ENCODE data around the gene DNAJC4.

DNAJC4 gene

DNA sequence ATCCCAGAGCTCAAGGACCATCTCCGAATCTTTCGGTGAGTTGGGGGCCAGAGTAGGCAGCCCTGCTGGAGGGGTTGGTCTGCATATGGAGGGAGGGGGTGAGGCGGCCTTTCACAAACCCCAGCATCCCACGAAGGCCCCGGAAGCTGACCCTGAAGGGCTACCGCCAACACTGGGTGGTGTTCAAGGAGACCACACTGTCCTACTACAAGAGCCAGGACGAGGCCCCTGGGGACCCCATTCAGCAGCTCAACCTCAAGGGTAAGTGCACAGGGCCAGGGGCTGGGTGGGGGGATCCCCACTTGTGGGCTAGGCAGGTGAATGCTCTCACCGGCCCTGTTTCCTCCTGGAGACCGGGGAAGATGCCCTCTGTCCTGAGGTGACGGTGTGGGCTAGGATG, 10.6 kb upstream of the DNAJC4 start:
- Mint-ChIP-seq H3K4me3 (no peak overlapping the region), H3K9me3 (no peaks in the 10 kb centered on the region), H3K4me1 (ENCODE audit: low read depth) (peaks cover 8% of the 10 kb centered on the region), H3K27ac (no peak overlapping the region), H3K36me3 (ENCODE audit: low read depth) (peaks cover 18% of the 10 kb centered on the region), H3K27me3 (ENCODE audit: low read depth) (no peaks in the 10 kb centered on the region)

DNA sequence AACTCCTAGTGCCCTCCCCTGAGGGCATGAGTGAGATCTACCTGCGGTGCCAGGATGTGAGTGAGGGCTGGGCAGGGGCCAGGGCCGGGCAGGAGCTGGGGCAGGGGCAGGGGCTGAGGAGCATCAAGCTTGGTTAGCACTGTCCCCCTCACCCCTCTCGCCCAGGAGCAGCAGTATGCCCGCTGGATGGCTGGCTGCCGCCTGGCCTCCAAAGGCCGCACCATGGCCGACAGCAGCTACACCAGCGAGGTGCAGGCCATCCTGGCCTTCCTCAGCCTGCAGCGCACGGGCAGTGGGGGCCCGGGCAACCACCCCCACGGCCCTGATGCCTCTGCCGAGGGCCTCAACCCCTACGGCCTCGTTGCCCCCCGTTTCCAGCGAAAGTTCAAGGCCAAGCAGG, 10.1 kb upstream of the DNAJC4 start:
- Mint-ChIP-seq H3K9me3 (no peaks in the 10 kb centered on the region), H3K27ac (no peak overlapping the region), H3K4me1 (ENCODE audit: low read depth) (peaks cover 9% of the 10 kb centered on the region), H3K36me3 (ENCODE audit: low read depth) (peaks cover 12% of the 10 kb centered on the region), H3K4me3 (no peak overlapping the region), H3K27me3 (ENCODE audit: low read depth) (no peaks in the 10 kb centered on the region)

DNA sequence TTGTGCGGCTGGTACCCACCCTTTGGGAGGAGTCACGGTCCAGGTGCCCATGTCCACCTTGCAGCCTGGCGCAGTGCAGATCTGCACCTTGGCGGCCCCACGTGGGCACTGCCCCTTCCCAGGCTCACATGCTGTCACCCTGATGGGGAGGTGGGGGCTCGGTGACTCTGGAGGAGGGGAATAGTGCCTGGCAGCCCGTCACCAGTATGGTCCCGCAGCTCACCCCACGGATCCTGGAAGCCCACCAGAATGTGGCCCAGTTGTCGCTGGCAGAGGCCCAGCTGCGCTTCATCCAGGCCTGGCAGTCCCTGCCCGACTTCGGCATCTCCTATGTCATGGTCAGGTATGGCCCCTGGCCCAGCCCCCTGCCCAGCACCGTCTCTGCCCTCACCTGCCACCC, 9.6 kb upstream of the DNAJC4 start:
- Mint-ChIP-seq H3K36me3 (ENCODE audit: low read depth) (peaks cover 12% of the 10 kb centered on the region), H3K4me1 (ENCODE audit: low read depth) (peaks cover 10% of the 10 kb centered on the region), H3K27ac (no peak overlapping the region), H3K27me3 (ENCODE audit: low read depth) (no peaks in the 10 kb centered on the region), H3K9me3 (no peaks in the 10 kb centered on the region), H3K4me3 (no peak overlapping the region)

DNA sequence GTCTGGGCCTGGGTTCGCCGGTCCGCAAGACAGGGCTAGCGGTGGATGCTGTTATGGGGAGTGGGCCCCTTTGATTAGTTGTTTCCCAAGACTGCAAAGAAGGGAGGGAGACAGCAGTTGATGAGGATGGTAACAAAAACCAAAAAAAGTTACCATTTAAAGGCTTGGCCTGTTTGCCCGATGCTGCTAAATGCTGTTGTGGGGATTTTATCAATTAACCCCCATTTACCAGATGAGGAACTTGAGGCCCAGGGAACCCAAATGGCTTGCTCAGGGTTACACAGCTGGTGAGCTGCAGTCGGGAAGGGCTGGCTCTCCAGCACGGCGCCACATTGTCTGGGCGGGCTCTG, 7.7 kb upstream of the DNAJC4 start:
- Mint-ChIP-seq H3K27me3 (ENCODE audit: low read depth) (no peaks in the 10 kb centered on the region), H3K27ac (no peak overlapping the region)

DNA sequence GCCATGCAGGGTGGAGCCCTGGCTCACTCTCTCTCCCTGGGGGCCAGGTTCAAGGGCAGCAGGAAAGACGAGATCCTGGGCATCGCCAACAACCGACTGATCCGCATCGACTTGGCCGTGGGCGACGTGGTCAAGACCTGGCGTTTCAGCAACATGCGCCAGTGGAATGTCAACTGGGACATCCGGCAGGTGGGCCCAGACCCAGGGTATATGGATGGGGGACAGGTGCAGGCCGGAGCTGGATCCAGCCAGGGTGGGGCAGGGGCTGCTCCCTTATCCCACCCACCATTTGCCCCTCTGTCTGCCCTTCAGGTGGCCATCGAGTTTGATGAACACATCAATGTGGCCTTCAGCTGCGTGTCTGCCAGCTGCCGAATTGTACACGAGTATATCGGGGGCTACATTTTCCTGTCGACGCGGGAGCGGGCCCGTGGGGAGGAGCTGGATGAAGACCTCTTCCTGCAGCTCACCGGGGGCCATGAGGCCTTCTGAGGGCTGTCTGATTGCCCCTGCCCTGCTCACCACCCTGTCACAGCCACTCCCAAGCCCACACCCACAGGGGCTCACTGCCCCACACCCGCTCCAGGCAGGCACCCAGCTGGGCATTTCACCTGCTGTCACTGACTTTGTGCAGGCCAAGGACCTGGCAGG, 7.2 kb upstream of the DNAJC4 start:
- no peaks in the 10 kb centered on the region for H3K9me3 Mint-ChIP-seq
- H3K4me3 Mint-ChIP-seq: no peak overlapping the region
- peaks cover 8% of the 10 kb centered on the region for H3K36me3 Mint-ChIP-seq (ENCODE audit: low read depth)
- H3K27me3 Mint-ChIP-seq (ENCODE audit: low read depth): no peaks in the 10 kb centered on the region
- peaks cover 17% of the 10 kb centered on the region for H3K4me1 Mint-ChIP-seq (ENCODE audit: low read depth)
- no peak overlapping the region for H3K27ac Mint-ChIP-seq

More for the DNA sequence above, 7.7 kb upstream of the DNAJC4 start:
- H3K9me3 Mint-ChIP-seq: no peaks in the 10 kb centered on the region
- no peak overlapping the region for H3K4me3 Mint-ChIP-seq
- H3K36me3 Mint-ChIP-seq (ENCODE audit: low read depth): peaks cover 8% of the 10 kb centered on the region
- peaks cover 15% of the 10 kb centered on the region for H3K4me1 Mint-ChIP-seq (ENCODE audit: low read depth)

DNA sequence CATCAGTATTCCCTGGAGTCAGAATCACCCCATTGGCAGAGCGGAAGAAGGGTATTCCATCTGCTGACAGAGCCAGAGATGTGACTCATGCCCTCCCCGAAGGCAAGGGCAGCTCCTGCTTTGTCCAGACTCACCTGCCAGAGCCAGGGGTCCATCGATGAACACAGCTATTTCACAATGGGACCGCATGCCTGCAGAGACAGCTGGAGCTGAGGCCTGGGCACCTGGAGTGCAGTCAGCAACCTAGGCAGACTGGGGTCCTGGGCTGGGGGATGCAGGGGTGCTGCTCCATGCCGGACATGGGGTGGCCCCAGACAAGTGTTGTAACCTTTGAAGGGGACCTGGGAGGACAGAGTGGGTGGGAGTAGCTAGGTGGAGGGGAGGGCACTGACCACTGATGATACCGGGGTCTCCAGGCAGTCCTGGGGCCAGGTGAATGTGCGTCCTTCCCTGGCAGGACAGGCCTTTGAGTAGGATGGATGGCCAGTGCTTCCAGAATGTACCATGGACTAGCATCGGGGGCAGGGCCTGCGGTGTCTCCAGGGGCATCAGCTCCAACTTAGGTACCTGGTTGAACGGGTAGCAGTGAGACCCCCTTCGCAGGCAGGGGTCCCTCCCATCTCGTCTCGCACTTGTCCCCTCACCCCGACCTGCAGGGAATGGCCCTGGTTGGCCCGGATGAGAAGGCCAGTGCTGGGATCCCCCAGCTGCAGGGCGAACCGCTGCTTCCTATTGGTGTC, 6.0 kb upstream of the DNAJC4 start:
- H3K36me3 Mint-ChIP-seq (ENCODE audit: low read depth): peaks cover 2% of the 10 kb centered on the region
- peaks cover 14% of the 10 kb centered on the region for H3K4me1 Mint-ChIP-seq (ENCODE audit: low read depth)
- no peaks in the 10 kb centered on the region for H3K9me3 Mint-ChIP-seq
- H3K27ac Mint-ChIP-seq: peak overlapping the region; percentile 79
- peak overlapping the region; percentile 88 for H3K4me3 Mint-ChIP-seq
- no peaks in the 10 kb centered on the region for H3K27me3 Mint-ChIP-seq (ENCODE audit: low read depth)

DNA sequence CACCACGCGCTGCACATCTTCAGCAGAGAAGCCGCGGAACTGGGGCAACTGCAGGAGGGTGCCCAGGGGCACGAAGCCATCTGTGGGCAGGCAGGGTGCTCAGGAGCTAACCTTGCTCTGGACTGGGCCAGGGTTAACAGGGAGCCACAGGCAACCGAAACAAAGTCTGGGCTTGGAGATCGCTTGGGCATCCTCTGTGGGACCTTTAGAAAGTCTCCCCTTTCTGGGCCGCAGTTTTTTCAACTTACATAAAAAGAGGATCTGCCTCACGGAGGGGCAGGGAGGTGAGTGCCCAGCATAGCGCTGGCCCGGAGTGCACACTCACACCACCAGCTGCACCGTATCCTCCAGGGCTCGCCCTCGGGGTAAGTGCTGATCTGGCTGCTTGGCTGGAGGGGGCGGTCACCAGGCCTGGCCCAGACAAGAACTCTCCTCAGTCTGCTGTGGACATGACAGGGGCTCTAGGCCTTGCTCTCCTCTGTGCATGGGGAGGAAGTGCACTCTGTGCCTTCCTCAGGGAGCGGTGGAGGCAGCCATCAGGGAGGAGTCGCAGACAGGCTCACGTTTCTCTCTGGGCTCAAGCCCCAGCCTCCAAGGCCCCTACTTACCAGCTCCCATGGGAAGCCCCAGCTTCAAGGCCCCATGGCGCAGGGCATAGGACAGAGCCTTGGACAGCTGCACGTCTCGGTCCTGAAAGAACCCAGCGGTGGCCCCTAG, 5.3 kb upstream of the DNAJC4 start:
- peaks cover under 1% of the 10 kb centered on the region for H3K36me3 Mint-ChIP-seq (ENCODE audit: low read depth)
- H3K9me3 Mint-ChIP-seq: no peaks in the 10 kb centered on the region
- no peaks in the 10 kb centered on the region for H3K27me3 Mint-ChIP-seq (ENCODE audit: low read depth)
- peak overlapping the region; percentile 79 for H3K27ac Mint-ChIP-seq
- peaks cover 20% of the 10 kb centered on the region for H3K4me1 Mint-ChIP-seq (ENCODE audit: low read depth)
- H3K4me3 Mint-ChIP-seq: peak overlapping the region; percentile 88

DNA sequence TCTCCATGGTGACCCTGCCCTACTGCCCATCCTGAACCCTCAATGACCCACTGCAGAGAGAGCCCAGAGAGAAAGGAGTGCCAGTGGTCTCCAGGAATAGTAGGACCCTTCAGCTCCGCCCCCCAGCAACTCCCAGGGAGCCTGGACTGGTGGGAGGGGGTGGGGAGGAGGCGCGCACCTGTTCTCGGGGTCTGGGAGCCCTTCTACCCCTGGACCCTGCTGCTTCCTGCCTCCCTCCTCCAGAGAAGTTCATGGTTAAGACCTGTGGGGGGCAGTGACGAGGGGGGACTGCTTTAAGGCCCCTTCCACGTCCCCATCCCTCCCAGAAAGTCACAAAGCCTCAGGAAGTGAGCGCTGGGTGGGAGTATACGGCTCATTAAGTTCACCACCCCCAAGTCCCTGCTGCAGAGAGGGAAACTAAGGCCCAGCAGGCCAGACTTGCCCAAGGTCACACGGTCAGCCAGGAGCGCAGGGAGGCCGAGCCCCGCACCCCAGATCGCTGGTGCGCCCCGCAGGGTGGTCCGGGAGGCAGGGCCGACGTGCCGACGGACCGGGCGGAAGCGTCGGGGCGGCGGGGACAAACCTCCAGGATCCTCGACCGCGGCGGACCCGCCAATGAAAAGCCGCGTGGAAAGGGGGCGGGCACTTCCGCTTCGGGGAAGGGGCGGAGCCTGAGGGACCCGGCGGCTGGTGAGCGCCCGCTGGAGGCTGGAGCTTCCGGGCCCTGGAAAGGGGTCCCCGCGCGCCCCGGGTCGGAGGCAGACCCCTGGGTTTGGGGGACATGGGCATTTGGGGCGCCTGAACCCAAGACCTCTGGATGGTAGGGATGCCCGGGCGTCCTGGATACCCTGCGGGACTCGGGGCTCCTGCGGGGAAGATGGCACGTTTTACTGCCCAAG, 4.5 kb upstream of the DNAJC4 start, which contains the start of the genes NUDT22 and TRPT1:
Gene NUDT22, plus strand, starts transcription at position 667 of the 899 bp plus-strand sequence. CDS start 379 bp downstream, outside the sequence.
Gene TRPT1, minus strand, starts transcription at position 579 of the 899 bp plus-strand sequence. Its CDS starts 326 bp downstream, at position 253.
- no peaks in the 10 kb centered on the region for H3K27me3 Mint-ChIP-seq (ENCODE audit: low read depth)
- peak within 1 kb of the TSS; percentile 86 for H3K27ac Mint-ChIP-seq
- H3K4me3 Mint-ChIP-seq: peak within 1 kb of the TSS; percentile 88
- no peaks in the 10 kb centered on the region for H3K36me3 Mint-ChIP-seq (ENCODE audit: low read depth)
- H3K9me3 Mint-ChIP-seq: no peaks in the 10 kb centered on the region
- peaks cover 21% of the 10 kb centered on the region for H3K4me1 Mint-ChIP-seq (ENCODE audit: low read depth)

DNA sequence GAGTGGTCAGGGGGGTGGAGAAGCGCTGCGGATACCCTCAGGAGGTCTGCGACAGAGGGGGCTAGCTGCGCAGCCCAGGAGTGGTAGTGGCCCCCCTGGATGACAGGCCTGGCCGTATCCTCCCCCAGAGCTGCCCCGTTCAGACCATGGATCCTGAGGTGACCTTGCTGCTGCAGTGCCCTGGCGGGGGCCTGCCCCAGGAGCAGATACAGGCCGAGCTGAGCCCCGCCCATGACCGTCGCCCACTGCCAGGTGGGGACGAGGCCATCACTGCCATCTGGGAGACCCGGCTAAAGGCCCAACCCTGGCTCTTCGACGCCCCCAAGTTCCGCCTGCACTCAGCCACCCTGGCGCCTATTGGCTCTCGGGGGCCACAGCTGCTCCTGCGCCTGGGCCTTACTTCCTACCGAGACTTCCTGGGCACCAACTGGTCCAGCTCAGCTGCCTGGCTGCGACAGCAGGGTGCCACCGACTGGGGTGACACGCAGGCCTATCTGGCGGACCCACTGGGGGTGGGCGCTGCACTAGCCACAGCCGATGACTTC, 3.8 kb upstream of the DNAJC4 start:
- Mint-ChIP-seq H3K4me3 (peak overlapping the region; percentile 88), H3K9me3 (no peaks in the 10 kb centered on the region), H3K36me3 (ENCODE audit: low read depth) (no peaks in the 10 kb centered on the region), H3K27me3 (ENCODE audit: low read depth) (no peaks in the 10 kb centered on the region), H3K27ac (peak overlapping the region; percentile 86), H3K4me1 (ENCODE audit: low read depth) (peaks cover 23% of the 10 kb centered on the region)

DNA sequence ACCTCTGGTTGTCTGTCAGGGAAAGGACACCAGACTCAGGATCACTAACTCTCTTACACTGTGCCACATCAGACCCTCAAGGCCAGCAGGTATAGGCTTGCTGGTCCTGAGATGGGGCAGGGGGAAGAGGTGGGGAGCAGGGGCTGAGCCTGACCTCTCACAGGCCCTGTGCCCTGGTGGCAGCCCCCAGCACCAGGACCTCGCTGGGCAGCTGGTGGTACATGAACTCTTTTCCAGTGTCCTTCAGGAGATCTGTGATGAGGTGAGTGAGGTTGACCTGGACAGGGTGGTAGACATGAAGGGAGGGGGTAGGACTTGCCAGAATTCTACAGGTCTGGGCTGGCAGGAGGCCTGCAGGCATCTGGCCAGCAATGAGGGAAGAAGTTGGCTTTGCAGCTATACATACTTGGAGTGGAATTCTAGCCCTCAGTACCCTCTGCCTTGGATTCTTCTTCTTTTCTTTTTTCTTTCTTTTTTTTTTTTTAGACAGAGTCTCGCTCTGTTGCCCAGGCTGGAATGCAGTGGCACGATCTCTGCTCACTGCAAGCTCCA, 2.9 kb upstream of the DNAJC4 start:
- peaks cover 26% of the 10 kb centered on the region for H3K4me1 Mint-ChIP-seq (ENCODE audit: low read depth)
- peak overlapping the region; percentile 88 for H3K4me3 Mint-ChIP-seq
- H3K27ac Mint-ChIP-seq: peak overlapping the region; percentile 86
- no peaks in the 10 kb centered on the region for H3K36me3 Mint-ChIP-seq (ENCODE audit: low read depth)
- no peaks in the 10 kb centered on the region for H3K27me3 Mint-ChIP-seq (ENCODE audit: low read depth)
- H3K9me3 Mint-ChIP-seq: no peaks in the 10 kb centered on the region

DNA sequence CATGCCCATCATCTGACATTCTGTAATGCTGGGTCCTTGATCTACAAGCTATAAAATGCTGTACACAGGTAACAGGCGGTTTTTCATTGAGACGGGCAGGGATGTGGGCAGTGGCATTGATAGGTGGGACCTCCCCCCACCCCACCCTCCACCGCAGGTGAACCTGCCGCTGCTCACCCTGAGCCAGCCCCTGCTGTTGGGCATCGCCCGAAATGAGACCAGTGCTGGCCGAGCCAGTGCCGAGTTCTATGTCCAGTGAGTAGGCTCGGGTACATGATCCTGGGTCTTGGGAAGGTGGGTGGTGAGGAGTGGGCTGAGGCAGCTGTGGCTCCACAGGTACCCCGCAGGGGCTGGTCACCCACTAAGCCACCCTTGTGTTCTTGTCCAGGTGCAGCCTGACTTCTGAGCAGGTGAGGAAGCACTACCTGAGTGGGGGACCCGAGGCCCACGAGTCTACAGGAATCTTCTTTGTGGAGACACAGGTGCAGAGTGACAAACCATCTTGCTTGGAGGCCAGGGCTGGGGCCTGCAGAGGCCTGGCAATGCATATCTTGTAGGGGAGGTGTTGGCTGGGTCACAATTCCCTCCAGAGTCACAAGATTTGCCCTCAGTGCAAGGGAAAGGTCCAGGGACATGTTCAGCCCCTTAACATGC, 1.1 kb upstream of the DNAJC4 start:
- Mint-ChIP-seq H3K9me3 (no peaks in the 10 kb centered on the region), H3K27ac (peak overlapping the region; percentile 26), H3K36me3 (ENCODE audit: low read depth) (no peaks in the 10 kb centered on the region), H3K4me3 (peak overlapping the region; percentile 85), H3K27me3 (ENCODE audit: low read depth) (no peaks in the 10 kb centered on the region), H3K4me1 (ENCODE audit: low read depth) (peaks cover 36% of the 10 kb centered on the region)

DNA sequence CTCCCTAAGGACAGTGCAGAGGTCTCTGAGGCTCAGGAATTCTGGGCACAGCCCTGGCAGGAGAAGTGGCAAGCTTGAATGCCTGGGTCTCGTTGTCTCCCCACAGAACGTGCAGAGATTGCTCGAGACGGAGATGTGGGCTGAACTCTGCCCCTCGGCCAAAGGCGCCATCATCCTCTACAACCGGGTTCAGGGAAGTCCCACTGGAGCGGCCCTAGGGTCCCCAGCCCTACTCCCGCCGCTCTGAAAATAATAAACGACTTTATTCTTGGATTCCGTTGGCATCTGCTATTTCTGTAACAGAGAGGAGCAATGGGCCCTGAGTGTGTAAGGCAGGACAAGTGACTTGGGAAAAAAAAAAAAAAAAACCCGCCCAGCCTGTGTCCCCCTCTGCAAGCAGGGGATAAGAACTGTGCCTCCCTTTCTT, 591 bp upstream of the DNAJC4 start:
- no peaks in the 10 kb centered on the region for H3K9me3 Mint-ChIP-seq
- no peaks in the 10 kb centered on the region for H3K36me3 Mint-ChIP-seq (ENCODE audit: low read depth)
- peaks cover 36% of the 10 kb centered on the region for H3K4me1 Mint-ChIP-seq (ENCODE audit: low read depth)
- H3K27me3 Mint-ChIP-seq (ENCODE audit: low read depth): no peaks in the 10 kb centered on the region
- peak overlapping the region; percentile 91 for H3K27ac Mint-ChIP-seq
- H3K4me3 Mint-ChIP-seq: peak overlapping the region; percentile 85

DNA sequence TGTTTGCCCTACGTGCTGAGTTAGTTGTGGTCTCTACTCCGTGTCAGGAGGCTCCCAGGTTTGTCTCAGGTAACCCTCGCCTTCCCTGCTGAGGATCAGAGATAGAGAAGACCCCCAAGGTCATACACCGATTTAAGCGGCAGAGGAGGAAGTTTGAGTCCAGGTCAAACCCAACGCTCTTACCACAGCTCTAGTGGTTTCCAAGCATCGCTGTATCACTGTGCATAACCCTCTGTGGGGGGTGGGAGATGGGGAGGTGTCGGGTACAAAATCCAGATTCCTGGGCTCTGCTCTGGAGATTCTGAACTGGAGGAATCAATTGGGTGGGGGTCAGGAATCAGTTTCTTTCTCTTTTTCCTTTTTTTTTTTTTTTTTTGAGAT, 627 bp downstream of the DNAJC4 start:
- Mint-ChIP-seq H3K27me3 (ENCODE audit: low read depth) (no peaks in the 10 kb centered on the region), H3K9me3 (no peaks in the 10 kb centered on the region), H3K4me3 (peak overlapping the region; percentile 85), H3K4me1 (ENCODE audit: low read depth) (peaks cover 38% of the 10 kb centered on the region), H3K36me3 (ENCODE audit: low read depth) (no peaks in the 10 kb centered on the region), H3K27ac (peak overlapping the region; percentile 87)
